GM18868 (cell line): ENCODE measurements around the gene TANC1.

Experiments used
- ATAC-seq: cut with Tn5 transposase; IDR thresholded peaks from one replicate; pipeline ENCODE4 v1.9.1; 2021; ENCODE audit warnings: mild to moderate bottlenecking, moderate library complexity; ENCODE audit not compliant: unreplicated experiment

TANC1 gene

GRCh38 chr2:159153951-159154350 is 185.5 kb downstream of the TANC1 start:
- ATAC-seq = no peak

GRCh38 chr2:159154366-159154765 is 185.9 kb downstream of the TANC1 start:
- ATAC-seq = no peak

- ATAC-seq = no peak
Measured at GRCh38 chr2:159155320-159155719, 186.9 kb downstream of the TANC1 start.

GRCh38 chr2:159155791-159156190 is 187.4 kb downstream of the TANC1 start:
- ATAC-seq = no peak

GRCh38 chr2:159156834-159157233 is 188.4 kb downstream of the TANC1 start:
- ATAC-seq = no peak

- ATAC-seq = peak; percentile 80
Measured at GRCh38 chr2:159157361-159158209, 189.1 kb downstream of the TANC1 start.

- ATAC-seq = no peak
Measured at GRCh38 chr2:159160412-159160811, 192.0 kb downstream of the TANC1 start.

- ATAC-seq = no peak
Measured at GRCh38 chr2:159160954-159161353, 192.5 kb downstream of the TANC1 start.

GRCh38 chr2:159163930-159164329 is 195.5 kb downstream of the TANC1 start:
- peak; percentile 72 for ATAC-seq

GRCh38 chr2:159164457-159164911 is 196.0 kb downstream of the TANC1 start:
- ATAC-seq = peak; percentile 52

- ATAC-seq = no peak
Measured at GRCh38 chr2:159165048-159165447, 196.6 kb downstream of the TANC1 start.

- ATAC-seq = no peak
Measured at GRCh38 chr2:159168707-159169106, 200.3 kb downstream of the TANC1 start.

GRCh38 chr2:159169187-159169586 is 200.7 kb downstream of the TANC1 start:
- no peak for ATAC-seq

GRCh38 chr2:159172403-159172802 is 204.0 kb downstream of the TANC1 start:
- ATAC-seq = no peak

- ATAC-seq = no peak
Measured at GRCh38 chr2:159174759-159175158, 206.3 kb downstream of the TANC1 start.

- ATAC-seq = peak; percentile 75
Measured at GRCh38 chr2:159175182-159175581, 206.7 kb downstream of the TANC1 start.

- ATAC-seq = no peak
Measured at GRCh38 chr2:159175927-159176326, 207.5 kb downstream of the TANC1 start.

GRCh38 chr2:159176555-159176954 is 208.1 kb downstream of the TANC1 start:
- ATAC-seq = no peak

- ATAC-seq = no peak
Measured at GRCh38 chr2:159177357-159177756, 208.9 kb downstream of the TANC1 start.

GRCh38 chr2:159177957-159178356 is 209.5 kb downstream of the TANC1 start:
- no peak for ATAC-seq

- no peak for ATAC-seq
Measured at GRCh38 chr2:159179096-159179495, 210.7 kb downstream of the TANC1 start.

- no peak for ATAC-seq
Measured at GRCh38 chr2:159179696-159180095, 211.3 kb downstream of the TANC1 start.

- no peak for ATAC-seq
Measured at GRCh38 chr2:159183346-159183745, 214.9 kb downstream of the TANC1 start.
